ENCODE measurements around the gene ETV1. TPM values are rescaled to one million over a fixed set of nuclear protein-coding genes. Genes with fewer than 3 reads are reported as not detected.
"Not testable (repeated sequence)": the region's sequence is repeated elsewhere in the genome, so short reads cannot be mapped to it uniquely, and the experiment has no call there.

ETV1 gene
- total RNA-seq, 1 donor from 2014 or later: 3.3 TPM

GRCh38 chr7:13920053-13920697, 69.3 kb downstream of the ETV1 start:
- peak; percentile 78 for ATAC-seq

DNA sequence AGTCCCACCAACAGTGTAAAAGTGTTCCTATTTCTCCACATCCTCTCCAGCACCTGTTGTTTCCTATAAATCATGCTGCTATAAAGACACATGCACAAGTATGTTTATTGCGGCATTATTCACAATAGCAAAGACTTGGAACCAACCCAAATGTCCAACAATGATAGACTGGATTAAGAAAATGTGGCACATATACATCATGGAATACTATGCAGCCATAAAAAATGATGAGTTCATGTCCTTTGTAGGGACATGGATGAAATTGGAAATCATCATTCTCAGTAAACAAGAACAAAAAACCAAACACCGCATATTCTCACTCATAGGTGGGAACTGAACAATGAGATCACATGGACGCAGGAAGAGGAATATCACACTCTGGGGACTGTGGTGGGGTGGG, 71.1 kb downstream of the ETV1 start:
- not testable (repeated sequence) for ATAC-seq

DNA sequence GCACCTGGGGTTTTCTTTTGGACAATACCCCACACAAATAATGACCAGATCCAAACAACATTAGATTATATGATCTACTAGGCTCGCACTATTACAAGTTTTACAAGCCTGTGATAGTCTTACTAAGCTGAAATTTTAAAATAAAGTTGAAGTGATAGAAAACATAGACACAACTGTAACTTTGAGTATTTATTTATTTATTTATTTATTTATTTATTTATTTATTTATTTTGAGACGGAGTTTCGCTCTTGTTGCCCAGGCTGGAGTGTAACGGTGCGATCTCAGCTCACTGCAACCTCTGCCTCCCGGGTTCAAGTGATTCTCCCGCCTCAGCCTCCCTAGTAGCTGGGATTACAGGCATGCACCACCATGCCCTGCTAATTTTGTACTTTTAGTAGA, 72.4 kb downstream of the ETV1 start:
- ATAC-seq: not testable (repeated sequence)

DNA sequence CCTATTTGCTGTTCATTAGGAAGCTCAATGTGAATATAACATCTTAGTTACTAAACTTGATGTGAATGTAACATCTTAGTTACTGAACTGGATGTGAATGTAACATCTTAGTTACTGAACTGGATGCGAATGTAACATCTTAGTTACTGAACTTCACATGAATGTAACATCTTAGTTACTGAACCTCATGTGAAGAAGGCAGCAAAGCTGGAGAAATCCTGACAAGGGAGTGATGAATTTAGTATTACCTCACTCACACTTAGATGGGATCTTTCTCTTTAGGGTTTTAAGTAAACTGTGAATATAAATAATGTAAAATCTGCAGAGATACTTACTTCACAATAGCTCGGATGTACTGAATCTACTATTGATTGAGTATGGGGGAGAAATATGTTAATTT, 73.6 kb downstream of the ETV1 start:
- ATAC-seq: no peak

- no peak for ATAC-seq
Measured at GRCh38 chr7:13912715-13913278, 76.7 kb downstream of the ETV1 start.

DNA sequence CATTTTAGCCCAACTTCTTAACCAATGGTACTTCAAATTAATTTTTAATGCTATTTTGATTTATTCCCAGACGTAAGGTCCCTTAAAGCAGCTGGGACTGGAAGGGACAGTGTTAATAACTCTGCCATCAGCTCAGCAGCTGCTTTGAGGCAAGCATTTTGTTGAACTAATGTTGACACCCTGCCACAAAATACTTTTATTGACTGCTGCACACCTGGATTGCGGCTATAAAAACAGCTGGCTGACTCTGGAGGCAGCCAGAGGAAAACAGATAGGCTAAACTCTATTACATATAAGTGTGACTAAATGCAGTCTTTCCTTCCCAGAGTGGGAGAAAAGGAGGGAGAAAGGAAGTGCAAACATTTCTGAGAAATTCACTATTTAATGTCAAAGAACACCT, 77.6 kb downstream of the ETV1 start:
- no peak for ATAC-seq

GRCh38 chr7:13910805-13911551, 78.5 kb downstream of the ETV1 start:
- no peak for ATAC-seq

GRCh38 chr7:13908667-13909397, 80.6 kb downstream of the ETV1 start:
- ATAC-seq: no peak

GRCh38 chr7:13907831-13908230, 81.6 kb downstream of the ETV1 start:
- ATAC-seq: no peak

DNA sequence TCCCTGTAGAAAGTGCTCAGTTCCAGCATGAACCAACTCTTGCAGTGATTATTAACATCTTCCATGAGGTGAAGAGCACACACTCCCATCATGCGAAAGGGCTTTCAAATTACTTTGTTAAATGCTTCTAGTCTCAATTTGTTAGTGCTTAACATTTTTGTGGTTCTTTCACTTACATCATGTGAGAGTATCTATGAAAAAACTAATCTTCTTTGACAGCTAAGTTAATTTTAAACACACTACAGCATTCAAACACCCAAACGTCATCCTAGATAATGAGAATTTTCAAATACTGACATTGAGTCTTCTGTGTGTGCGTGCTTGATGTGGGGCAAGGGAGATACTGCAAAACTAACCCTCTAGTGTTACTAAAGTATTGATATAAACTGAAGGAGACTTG, 84.8 kb downstream of the ETV1 start:
- no peak for ATAC-seq

DNA sequence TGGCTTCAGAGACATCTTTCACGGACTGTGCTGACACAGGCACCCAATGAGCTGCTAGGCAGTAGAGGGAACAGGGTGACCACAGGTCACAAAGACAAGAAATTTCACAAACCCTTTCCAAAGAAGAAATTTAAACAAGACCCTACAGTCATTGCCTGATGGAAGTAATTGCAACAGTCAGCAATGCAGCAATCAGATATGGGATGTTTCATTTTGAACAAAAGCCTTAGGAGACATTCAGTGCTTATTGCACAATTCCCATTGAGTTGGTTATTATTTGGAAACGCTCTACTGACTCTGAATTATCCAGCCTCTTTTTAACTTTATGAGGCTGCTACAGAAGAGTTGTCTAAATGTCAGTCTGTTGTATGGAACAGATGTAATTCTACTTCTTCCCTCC, 85.5 kb downstream of the ETV1 start:
- ATAC-seq: no peak

GRCh38 chr7:13901577-13901976, 87.9 kb downstream of the ETV1 start:
- no peak for ATAC-seq

DNA sequence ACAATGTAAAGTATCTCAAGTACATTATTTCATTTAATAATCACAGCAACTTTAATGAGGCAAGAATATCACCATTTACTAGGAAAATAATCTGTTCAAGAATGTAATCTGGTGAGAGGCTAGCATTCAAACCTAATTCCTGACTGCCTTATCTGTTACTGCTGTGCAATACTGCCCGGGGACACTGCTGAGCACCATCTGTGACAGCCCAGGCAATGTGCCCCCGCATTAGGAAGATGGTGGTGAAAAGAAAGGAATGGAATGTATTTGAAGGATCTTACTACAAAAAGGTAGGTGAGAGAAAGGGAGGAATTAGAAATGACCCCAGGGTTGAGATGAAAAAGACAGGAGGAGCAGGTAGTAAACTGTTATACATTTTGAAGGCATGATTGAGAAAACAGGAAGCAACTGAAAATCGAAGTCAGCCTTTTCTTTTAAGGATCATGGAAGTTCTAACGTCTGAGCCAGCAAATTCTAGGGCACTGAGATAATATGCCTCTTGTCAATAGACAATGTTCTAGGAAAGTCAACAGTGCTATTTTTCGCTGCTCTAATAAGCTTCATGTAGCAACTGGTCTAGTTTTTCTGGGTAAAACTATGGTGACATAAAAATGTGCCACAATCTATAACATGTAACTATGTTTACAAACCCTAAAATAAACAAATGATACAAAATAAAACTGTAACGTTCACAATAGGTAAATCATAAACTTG, 90.4 kb downstream of the ETV1 start:
- ATAC-seq: no peak

GRCh38 chr7:13897819-13898218, 91.6 kb downstream of the ETV1 start:
- no peak for ATAC-seq

DNA sequence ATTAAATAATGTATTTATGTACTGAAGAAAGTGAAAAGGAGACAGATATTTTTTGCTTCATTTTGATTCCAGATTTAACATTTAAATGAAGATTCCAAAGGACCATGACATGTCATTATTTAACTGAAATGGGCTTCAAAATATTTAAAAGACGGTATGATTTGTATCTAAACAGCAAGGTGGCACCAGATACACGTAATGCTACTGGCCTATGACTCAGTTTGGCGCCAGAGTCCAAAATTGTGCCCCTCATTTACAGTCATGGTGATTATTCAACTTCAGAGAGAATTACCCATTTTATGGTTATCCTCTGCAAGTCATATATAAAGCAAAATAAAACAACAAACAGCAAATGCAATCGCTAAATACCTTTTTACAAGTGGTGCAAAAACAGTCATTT, 94.5 kb downstream of the ETV1 start:
- no peak for ATAC-seq

GRCh38 chr7:13894377-13894776, 95.1 kb downstream of the ETV1 start:
- ATAC-seq: no peak

DNA sequence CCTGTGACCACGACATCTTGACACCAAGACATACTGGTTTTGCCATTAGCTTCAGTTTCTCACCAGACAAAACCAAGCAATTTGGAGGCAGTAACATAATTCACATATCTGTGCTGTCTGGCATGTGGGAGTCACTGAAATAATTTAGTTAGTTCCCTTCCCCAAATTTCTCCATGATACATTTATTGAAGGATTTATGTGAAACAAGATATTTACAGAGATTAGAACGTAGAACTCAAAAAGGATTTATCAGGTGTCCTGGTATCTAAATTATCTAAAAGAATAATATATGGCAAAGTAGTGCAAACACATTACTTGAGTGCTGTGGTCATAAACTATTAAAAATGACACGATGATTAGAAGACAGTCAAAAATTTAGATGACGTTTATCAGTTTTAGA, 98.7 kb downstream of the ETV1 start:
- ATAC-seq: no peak

DNA sequence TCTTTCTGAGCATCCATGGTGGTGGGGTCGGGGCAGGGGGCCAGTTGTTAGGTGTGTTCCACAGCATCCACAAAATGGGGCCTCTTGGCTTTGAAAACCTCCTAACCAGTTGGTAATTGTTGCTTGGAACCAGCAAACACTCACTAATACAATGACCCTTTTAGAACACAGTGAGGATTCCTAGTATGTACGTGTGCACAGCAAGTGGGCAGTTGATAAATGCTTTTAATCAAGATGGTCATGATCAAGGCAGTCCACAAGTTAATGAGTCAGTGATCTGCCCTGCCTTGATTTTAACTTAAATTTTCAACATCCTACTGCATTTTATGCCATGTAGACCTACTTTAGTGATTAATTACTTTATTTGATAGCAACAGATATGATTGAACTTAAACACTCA, 103.1 kb downstream of the ETV1 start:
- no peak for ATAC-seq

DNA sequence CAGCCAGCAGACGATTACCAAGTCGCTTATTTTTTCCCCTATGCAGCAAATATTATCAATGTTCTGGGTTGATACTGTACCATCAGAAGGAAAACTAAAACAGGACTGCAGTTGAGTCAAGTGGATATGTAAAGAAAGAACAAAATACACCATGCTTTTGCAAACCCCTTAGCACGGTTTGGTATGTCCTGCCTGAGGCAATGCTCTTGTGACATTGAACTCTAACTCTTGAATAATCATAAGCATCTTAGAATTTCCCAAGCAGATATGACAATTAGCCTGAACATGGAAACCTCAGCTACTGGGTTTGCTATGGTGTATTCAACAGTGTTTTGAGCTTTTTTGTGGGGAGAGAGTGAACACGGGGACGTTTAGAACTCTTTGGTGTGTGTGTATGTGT, 107.4 kb downstream of the ETV1 start:
- ATAC-seq: no peak

- peak; percentile 32 for ATAC-seq
Measured at GRCh38 chr7:13880789-13881188, 108.7 kb downstream of the ETV1 start.

GRCh38 chr7:13879994-13880686, 109.3 kb downstream of the ETV1 start:
- ATAC-seq: peak; percentile 96

DNA sequence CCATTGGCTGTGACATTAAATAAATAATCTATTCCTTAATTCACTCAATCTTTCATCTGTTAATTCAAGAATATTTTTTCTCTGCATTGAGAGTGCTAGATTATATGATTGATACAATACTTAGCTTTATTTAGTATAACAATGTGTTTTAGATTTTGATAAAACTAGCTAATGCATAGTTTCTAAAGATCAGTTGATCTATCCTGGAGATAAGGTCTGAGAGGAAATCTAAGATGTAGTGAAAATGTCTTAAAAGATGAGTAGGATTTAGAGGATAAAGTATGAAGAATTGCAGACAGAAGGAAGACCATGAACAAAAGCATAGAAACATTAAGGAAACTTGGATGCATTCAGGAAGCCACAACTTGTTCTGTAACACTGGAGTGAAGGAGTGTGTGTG, 110.3 kb downstream of the ETV1 start:
- ATAC-seq: no peak
